GM12801 (cell line): ENCODE data around the gene LAPTM4A.

Experiments used
- TF ChIP-seq, protein P1 (sequence below): IDR thresholded peaks from one replicate; pipeline ENCODE4 v1.5.1; 2011; ENCODE audit warnings: control low read depth; ENCODE audit not compliant: insufficient read length; ENCODE audit errors: extremely low read depth

Gene LAPTM4A

GRCh38 chr2:19990416-19990728 lies 61.1 kb downstream of the LAPTM4A start:
- TF ChIP-seq, protein P1, sequence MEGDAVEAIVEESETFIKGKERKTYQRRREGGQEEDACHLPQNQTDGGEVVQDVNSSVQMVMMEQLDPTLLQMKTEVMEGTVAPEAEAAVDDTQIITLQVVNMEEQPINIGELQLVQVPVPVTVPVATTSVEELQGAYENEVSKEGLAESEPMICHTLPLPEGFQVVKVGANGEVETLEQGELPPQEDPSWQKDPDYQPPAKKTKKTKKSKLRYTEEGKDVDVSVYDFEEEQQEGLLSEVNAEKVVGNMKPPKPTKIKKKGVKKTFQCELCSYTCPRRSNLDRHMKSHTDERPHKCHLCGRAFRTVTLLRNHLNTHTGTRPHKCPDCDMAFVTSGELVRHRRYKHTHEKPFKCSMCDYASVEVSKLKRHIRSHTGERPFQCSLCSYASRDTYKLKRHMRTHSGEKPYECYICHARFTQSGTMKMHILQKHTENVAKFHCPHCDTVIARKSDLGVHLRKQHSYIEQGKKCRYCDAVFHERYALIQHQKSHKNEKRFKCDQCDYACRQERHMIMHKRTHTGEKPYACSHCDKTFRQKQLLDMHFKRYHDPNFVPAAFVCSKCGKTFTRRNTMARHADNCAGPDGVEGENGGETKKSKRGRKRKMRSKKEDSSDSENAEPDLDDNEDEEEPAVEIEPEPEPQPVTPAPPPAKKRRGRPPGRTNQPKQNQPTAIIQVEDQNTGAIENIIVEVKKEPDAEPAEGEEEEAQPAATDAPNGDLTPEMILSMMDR, result no peak

GRCh38 chr2:19989667-19990415 lies 61.6 kb downstream of the LAPTM4A start, which contains the start of gene WDR35:
Gene WDR35 (minus strand): TSS chr2:19990105. CDS start chr2:19990015, 90 bp downstream.
- TF ChIP-seq, protein P1, result no peak

DNA sequence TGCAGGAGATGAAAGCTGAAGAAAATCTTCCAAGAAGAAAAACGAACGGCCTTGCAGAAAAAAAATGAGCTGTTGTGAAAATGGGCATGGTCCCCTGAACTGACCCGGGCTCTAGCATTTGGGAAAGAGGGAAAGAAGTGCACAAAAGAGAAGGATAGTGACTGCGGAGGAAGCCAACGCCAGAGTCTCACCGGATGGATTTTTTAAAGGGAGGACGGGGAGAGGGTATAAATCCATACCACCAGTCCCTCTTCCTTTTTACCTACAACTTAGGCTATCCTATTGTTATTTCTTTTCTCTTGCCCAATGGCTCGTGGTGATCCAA lies 62.1 kb downstream of the LAPTM4A start:
- TF ChIP-seq, protein P1, result no peak

DNA sequence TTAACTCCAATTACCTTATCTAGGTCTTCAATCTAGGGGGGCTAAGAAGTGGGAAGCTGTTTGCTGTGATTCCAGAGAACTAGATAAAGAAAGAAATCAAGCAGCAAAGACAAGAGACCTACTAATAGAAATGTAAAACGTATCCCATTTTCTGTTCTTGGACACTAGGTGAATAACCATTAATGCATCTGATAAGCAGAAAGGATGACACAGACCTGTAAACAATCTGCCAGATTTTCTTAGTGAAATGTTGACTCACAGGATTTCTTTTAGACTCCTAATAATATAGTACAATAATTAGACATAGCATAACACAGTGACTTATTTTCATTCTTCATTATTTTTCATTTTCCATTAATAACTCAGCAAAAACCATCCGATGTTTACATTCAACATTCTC lies 62.8 kb downstream of the LAPTM4A start:
- TF ChIP-seq, protein P1, result no peak

GRCh38 chr2:19987936-19988335 lies 63.5 kb downstream of the LAPTM4A start:
- TF ChIP-seq, protein P1, result no peak
